NCI-H1417 (cell line): Measurements from ENCODE around the gene MUC13.

Experiments
- DNase-seq, 3 experiments: peaks; one replicate each; lab custom pipeline; 2025; lab: John Stamatoyannopoulos, UW

Gene MUC13

DNA sequence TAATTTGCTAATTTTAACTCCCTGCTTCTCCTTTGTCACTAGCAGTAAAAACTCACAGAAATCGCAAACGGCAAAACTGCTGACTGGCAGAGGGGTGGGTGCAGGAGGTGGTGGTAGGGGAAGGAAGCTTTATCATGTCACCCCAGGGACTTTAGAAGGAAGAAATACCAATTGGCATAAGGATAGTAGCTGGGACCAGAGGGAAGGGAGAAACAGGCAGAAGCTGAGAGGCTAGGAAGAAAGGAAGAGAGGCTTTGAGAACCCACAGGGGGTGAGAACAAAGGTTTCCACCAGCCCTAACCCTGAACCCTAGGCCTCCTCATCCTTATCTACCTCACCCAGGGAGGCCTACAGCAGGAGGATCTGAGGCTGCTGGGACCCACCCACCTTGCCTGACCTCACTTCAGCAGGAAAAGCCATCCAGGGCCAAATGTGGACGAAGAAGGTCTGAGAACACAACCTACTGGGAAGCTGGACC, 58.1 kb downstream of the MUC13 start:
- no peak for DNase-seq

DNA sequence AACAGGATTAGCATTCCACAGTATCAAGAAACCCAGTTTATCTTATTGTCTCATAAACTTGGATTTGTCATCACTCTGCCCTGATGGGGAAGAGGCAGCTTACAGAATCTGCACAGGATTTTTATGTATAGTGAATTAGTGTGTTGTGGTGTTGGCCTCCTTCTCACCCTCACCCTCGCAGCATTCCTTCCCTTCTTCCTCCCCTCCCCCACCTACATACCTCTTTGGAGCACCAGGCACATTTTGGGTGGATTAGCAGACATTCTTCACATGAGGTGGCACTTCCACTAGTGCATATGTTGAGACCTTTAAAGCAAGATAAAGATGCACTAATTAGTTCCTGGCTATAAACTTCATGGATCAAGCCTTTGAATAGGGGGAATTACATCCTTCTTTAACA, 61.3 kb downstream of the MUC13 start:
- no peak for DNase-seq

DNA sequence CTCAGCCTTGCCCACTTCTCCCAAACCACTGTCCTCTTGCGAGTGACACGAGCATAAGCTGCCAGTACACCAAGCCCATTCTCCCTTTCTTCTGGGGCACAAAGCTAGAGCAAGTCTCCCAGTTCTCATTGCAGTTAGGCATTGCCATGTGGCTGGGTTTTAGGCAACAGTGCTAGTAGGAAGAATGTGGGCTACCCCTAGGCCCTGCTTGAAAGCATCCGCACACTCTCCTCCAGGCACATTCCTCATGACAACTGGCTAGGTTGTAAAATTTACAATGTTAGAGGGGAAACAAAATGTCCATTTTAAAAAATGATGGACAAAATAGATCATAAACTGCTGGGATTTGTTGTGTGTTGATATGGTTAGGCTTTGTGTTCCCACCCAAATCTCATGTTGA, 67.0 kb downstream of the MUC13 start:
- DNase-seq: no peak

DNA sequence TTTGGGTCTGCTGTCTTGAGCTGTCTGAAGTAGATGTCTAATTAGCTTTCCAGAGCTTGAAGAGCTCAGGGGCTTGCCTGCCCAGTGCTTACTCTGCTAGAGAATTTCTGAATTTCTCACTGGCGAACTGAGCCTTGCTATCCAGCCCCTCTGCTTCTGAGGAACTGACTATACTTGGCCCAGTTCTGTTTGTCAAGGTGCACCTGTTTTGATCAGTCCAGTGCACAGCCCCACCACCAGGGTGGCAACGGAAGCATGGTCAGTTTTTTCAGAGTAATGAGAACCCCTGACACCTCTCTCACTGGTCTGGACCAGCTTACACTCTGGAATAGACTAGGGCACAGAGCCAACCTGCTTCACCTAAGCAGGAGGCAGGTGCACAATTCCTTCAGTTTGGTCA, 72.5 kb downstream of the MUC13 start:
- no peak for DNase-seq

DNA sequence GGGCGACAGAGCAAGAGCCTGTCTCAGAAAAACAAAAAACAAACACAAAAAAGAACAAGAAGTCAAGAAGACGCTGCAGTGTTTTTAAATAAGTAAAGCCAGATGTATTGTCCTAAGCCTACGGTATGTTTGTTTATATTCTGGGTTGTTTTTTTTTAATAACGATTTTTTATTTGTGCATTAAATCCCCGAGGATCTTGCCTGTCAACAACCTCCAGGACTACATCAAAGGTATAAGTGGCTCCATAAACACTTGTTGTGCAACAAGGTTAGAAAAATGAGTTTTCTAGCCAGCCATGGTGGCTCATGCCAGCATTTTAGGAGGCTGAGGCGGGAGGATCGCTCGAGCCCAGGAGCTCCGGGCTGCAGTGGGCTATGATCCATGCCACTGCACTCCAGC, 73.5 kb downstream of the MUC13 start:
- DNase-seq: no peak

DNA sequence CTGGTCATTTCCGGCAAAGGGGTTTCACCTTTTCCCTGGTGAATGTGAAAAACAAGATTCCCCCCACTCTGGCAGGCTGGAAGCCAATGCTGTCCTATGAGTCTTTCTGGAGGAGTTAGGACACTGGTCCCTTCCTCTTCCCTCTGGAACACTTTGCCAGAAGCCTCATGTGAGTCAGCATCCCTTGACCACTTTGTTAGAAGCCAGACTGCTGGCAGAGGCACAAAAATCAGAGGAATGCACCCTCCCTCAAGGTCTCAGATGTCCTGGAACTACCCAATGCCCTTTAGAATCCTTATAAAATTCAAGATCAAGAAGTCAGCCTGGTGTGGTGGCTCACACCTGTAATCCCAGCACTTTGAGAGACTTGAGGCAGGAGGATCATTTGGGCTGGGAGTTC, 74.0 kb downstream of the MUC13 start:
- DNase-seq: no peak

DNA sequence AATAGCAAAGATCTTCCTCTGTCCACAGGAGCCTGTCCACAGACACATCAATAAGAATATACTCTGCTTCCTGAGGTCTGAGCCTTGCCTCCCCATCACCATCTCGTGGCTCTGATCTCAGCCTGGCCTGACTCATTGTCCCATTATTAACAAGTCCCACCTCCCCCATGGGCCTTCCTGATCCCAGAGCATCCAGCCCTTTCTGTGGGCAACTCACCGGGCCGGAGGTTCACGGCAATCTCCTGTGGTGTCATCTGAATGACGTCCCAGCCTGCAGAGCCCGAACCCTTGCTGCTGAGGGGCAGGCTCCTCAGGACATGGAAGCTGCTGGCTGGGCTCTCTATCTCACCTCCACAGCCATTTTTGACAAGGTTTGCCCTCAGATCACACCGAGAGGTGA, 75.5 kb downstream of the MUC13 start:
- DNase-seq: no peak

DNA sequence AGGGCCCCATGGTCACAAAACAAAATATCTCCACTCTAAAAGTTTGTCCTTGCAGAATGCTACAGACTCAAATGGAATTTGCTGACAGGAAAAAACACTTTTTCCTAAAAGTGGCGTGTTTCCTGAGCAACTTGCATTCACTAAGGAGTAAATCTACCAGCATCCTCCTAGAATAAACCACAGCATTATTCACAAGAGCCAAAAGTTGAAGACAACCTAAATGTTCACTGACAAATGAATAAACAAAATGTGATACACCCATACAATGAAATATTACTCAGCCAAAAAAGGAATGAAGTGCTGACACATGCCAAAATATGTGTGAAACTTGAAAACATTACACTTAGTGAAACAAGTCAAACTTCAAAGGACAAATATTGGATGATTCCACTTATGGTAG, 76.3 kb downstream of the MUC13 start:
- DNase-seq: no peak

DNA sequence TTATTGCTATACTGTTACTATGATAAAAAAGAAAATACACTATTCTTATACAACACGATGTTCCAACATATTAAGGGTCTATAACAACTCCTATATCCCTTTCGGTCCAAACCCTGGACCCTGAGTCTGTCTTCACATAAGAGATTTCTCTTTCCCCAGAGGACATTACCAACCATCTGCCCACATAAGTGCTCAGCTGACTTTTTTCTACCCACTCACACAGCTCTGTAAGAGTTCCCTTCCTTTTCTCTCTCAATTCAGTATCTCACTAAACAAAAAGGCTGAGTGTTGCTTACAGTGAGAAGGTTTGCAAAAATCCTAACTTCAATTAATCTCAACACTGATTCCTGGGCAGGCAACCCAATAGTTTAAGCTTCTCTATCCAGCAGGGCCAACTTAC, 77.9 kb downstream of the MUC13 start:
- DNase-seq: no peak
